H1 (cell line): Measurements from ENCODE around the gene JOSD1. TPM values are rescaled to one million over a fixed set of nuclear protein-coding genes. Genes with fewer than 3 reads are reported as not detected.

Source experiments
- ASH2L ChIP-seq: fragments of 200-600, 300-600 bp; sonication (generic); IDR thresholded peaks from one replicate; pipeline ENCODE4 v1.7.1; 2017; ENCODE audit warnings: low read length
- BACH1 ChIP-seq: IDR thresholded peaks from 2 replicates; pipeline ENCODE4 v1.6.1; 2012; ENCODE audit warnings: low read length, improper control_type of control experiment
- BCL11A ChIP-seq, 2 experiments: IDR thresholded peaks; one replicate each; pipeline ENCODE4 v1.6.1; 2011; ENCODE audit warnings: low read depth in 2 of 2, low read length in 2 of 2, mild to moderate bottlenecking in 2 of 2
- BRCA1 ChIP-seq: IDR thresholded peaks from 2 replicates; pipeline ENCODE4 v1.6.1; 2012; ENCODE audit warnings: low read depth, low read length, improper control_type of control experiment
- CHD2 ChIP-seq: IDR thresholded peaks from 2 replicates; pipeline ENCODE4 v1.6.1; 2012; ENCODE audit warnings: low read length, improper control_type of control experiment
- EP300 ChIP-seq, 2 experiments: IDR thresholded peaks; 1 replicate in 1 of 2; 2 replicates in 1 of 2; pipeline ENCODE4 v1.6.1; 2011 to 2012; ENCODE audit warnings: low read depth in 2 of 2, low read length in 2 of 2, mild to moderate bottlenecking in 2 of 2, borderline replicate concordance in 1 of 2, inconsistent platforms in 1 of 2, moderate library complexity in 1 of 2
- GABPA ChIP-seq: IDR thresholded peaks from 2 replicates; pipeline ENCODE4 v1.6.1; 2011; ENCODE audit warnings: mild to moderate bottlenecking, low read length, moderate library complexity, borderline replicate concordance; ENCODE audit not compliant: insufficient read depth
- HDAC6 ChIP-seq: IDR thresholded peaks from one replicate; pipeline ENCODE4 v1.7.1; 2012; ENCODE audit warnings: low read depth, mild to moderate bottlenecking, inconsistent platforms, low read length, moderate library complexity
- JUN ChIP-seq: IDR thresholded peaks from 2 replicates; pipeline ENCODE4 v1.6.1; 2011; ENCODE audit warnings: low read depth, mild to moderate bottlenecking, improper control_type of control experiment, low read length
- KDM1A ChIP-seq: fragments of 200-600, 300-600 bp; sonication (generic); IDR thresholded peaks from 2 replicates; pipeline ENCODE4 v1.7.1; 2016; ENCODE audit warnings: mild to moderate bottlenecking, low read length, borderline replicate concordance
- NANOG ChIP-seq: IDR thresholded peaks from 2 replicates; pipeline ENCODE4 v1.6.1; 2011; ENCODE audit warnings: low read length, low read depth, mild to moderate bottlenecking, inconsistent platforms; ENCODE audit not compliant: insufficient read depth, poor library complexity, severe bottlenecking
- PHF8 ChIP-seq: fragments of 200-600 bp; sonication (generic); conservative IDR thresholded peaks from 2 replicates; pipeline ENCODE4 v1.7.1; 2012; ENCODE audit warnings: low read depth, mild to moderate bottlenecking, inconsistent platforms, low read length, moderate library complexity
- POLR2AphosphoS5 ChIP-seq: IDR thresholded peaks from 2 replicates; pipeline ENCODE4 v1.6.1; 2011; ENCODE audit warnings: low read depth, low read length
- RBBP5 ChIP-seq: IDR thresholded peaks from 2 replicates; pipeline ENCODE4 v1.7.1; 2012; ENCODE audit warnings: low read depth, mild to moderate bottlenecking, inconsistent platforms, low read length, moderate library complexity, borderline replicate concordance
- RFX5 ChIP-seq: IDR thresholded peaks from 2 replicates; pipeline ENCODE4 v1.6.1; 2011; ENCODE audit warnings: low read depth, low read length, improper control_type of control experiment, borderline replicate concordance
- SIN3A ChIP-seq, 2 experiments: IDR thresholded peaks in 1 of 2; conservative IDR thresholded peaks in 1 of 2; 2 replicates each; pipeline ENCODE4 v1.6.1; 2011 to 2012; ENCODE audit warnings: low read length in 2 of 2, improper control_type of control experiment in 1 of 2, low read depth in 1 of 2, mild to moderate bottlenecking in 1 of 2
- SIRT6 ChIP-seq: IDR thresholded peaks from one replicate; pipeline ENCODE4 v1.7.1; 2012; ENCODE audit warnings: low read length, inconsistent platforms
- TAF1 ChIP-seq: IDR thresholded peaks from 2 replicates; pipeline ENCODE4 v1.6.1; 2011; ENCODE audit warnings: mild to moderate bottlenecking, low read depth, low read length
- TBP ChIP-seq: IDR thresholded peaks from 2 replicates; pipeline ENCODE4 v1.6.1; 2011; ENCODE audit warnings: low read depth, low read length, improper control_type of control experiment
- YY1 ChIP-seq: IDR thresholded peaks from 2 replicates; pipeline ENCODE4 v1.6.1; 2011; ENCODE audit warnings: low read depth, mild to moderate bottlenecking, low read length
- polyA plus RNA-seq, 7 experiments: library from polyadenylated mRNA; depleted of rRNA in 3 of 7; stranded (reverse) in 5 of 7; unstranded in 2 of 7; fragments of >200 nt in 5 of 7; fragments of 200-250 nt in 2 of 7; gene quantifications; 1 replicate in 5 of 7; 2 replicates in 1 of 7; 4 replicates in 1 of 7; pipeline versions ENCODE4 v1.2.1 to v1.2.3, GENCODE V29; 2011 to 2013; ENCODE audit warnings: missing spikeins in 2 of 7, mixed read lengths in 2 of 7
- total RNA-seq: library from RNA; stranded (reverse); fragmentation: NEBNext Ultra II Directional; extraction: Animal tissue kit (Norgen Biotek cat#: 25700); gene quantifications from 2 replicates; pipeline ENCODE4 v1.2.1, GENCODE V29; 2021
- TF ChIP-seq, protein P1 (sequence below): IDR thresholded peaks from 2 replicates; pipeline ENCODE4 v1.6.1; 2012; ENCODE audit warnings: inconsistent platforms

JOSD1 gene
- total and polyA plus RNA-seq, 2 of the 8 experiments (the other 6 are each of a cell fraction or from before 2014, with no cell fraction given) = 18.4 to 20.2 TPM

DNA sequence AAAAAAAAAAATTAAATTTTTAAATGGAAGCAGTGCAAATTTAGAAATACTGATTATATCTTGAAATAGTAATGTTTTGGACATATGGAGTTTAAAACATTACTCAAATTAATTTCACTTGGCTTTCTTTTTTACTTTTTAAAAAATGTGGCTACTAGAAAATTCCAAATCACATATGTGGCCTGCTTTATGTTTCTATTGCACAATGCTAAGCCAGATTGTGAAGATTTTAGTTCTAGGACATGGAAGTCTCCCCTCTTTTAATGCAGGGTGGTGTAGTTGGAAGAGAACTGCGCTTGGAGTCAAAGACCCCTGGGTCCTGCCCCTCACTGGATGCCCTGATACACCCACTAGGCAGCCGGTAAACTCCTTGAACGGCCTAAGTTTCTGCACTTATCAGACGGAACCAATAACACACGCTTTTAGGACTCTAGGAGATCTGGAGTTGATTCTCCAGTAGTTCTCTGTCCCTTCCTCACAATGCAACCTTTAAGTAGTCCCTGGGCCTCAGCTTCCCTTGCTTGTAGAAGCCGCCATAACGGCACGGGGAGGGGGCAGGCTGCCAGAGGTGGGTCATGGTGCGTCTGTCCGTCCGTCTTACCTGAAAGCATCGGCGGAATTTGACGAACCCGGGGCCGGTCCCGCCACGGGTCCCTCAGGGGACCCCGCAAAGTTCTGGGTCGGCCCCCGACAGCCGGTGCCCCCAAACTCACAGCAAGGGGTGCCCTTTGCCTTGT is 45.1 kb downstream of the JOSD1 start (continued):
- TF ChIP-seq POLR2AphosphoS5 (no peak), BCL11A (IDR thresholded peaks at IDR 0.05; ENCODE audit: low read depth in 2 of 2, low read length in 2 of 2) (no peak), PHF8 (peak; percentile 20; the same call in 1 of the 2 replicates), RFX5 (no peak), RBBP5 (peak; percentile 70; the same call in 1 of the 2 replicates), SIRT6 (no peak), TAF1 (no peak; the same call in 1 of the 2 replicates), YY1 (peak; percentile 86), EP300 (IDR thresholded peaks at IDR 0.05; ENCODE audit: borderline replicate concordance in 1 of 2, low read depth in 2 of 2, low read length in 2 of 2) (no peak), HDAC6 (no peak), BRCA1 (no peak), GABPA (no peak), KDM1A (no peak), CHD2 (0 out of 2 replicates have a peak, but pooled peaks have one; percentile 30), TBP (no peak), JUN (no peak), NANOG (no peak), ASH2L (peak; percentile 63), SIN3A (conservative IDR thresholded peaks at IDR 0.05 in 1 of 2, IDR thresholded peaks at IDR 0.05 in 1 of 2; ENCODE audit: low read depth in 1 of 2, low read length in 2 of 2) (no peak), BACH1 (no peak)
- TF ChIP-seq, protein P1, sequence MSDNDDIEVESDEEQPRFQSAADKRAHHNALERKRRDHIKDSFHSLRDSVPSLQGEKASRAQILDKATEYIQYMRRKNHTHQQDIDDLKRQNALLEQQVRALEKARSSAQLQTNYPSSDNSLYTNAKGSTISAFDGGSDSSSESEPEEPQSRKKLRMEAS = no peak
